Vagina (tissue), 2 donors: ENCODE measurements around the gene USP32.

Experiments
- POLR2A ChIP-seq, 2 donors: fragments of 450-650 bp; IDR thresholded peaks; one replicate each; pipeline ENCODE4 v1.6.1; 2017; ENCODE audit warnings: antibody characterized with exemption in 2 of 2, mild to moderate bottlenecking in 2 of 2, moderate library complexity in 2 of 2
- TF ChIP-seq, protein P1 (sequence below), 3 experiments: fragments of 450-650 bp in 2 of 3; fragments of 200-600 bp in 1 of 3; sonication (generic) in 1 of 3; IDR thresholded peaks; one replicate each; pipeline ENCODE4 v1.5.1; 2017 to 2019; ENCODE audit warnings: antibody characterized with exemption in 3 of 3, mild to moderate bottlenecking in 2 of 3, moderate library complexity in 2 of 3

DNA sequence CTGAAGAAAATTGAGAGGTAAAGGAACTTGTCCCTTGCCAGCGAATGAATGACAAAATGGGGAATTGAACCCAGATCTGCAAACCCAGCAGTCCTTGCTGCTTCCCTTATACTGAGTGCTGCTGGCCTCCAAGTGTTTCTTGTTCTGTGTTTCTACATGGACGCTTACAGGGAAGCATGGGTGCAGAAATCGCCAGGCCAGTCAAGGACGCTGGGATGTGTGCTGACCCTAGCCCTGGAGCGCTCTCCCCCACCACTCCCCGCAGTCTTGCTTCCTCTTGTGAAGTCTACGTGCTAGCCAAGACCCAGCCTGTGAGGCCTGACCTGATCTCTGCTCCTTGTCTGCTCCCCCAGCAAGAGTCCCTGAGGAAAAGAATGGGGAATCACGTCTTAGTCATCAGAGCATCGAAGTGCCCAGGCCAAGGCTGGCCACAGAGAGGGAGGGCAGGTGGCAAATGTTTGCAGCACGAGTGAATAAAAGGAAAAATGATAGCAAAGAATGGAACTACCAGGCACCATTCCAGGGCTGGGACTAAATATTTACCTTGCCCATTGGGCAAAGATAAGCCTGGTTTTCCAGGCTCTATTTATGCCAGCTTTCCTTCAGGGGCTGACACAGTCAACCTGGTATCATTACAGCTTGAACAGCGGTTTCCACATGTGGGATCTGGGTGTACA is 224.7 kb downstream of the USP32 start:
- no peak for TF ChIP-seq POLR2A (IDR thresholded peaks at IDR 0.05)
- TF ChIP-seq, protein P1, sequence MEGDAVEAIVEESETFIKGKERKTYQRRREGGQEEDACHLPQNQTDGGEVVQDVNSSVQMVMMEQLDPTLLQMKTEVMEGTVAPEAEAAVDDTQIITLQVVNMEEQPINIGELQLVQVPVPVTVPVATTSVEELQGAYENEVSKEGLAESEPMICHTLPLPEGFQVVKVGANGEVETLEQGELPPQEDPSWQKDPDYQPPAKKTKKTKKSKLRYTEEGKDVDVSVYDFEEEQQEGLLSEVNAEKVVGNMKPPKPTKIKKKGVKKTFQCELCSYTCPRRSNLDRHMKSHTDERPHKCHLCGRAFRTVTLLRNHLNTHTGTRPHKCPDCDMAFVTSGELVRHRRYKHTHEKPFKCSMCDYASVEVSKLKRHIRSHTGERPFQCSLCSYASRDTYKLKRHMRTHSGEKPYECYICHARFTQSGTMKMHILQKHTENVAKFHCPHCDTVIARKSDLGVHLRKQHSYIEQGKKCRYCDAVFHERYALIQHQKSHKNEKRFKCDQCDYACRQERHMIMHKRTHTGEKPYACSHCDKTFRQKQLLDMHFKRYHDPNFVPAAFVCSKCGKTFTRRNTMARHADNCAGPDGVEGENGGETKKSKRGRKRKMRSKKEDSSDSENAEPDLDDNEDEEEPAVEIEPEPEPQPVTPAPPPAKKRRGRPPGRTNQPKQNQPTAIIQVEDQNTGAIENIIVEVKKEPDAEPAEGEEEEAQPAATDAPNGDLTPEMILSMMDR (IDR thresholded peaks at IDR 0.05) = no peak
